Gastrocnemius medialis (tissue), 4 donors: Measurements from ENCODE around the gene UNC13D.

Experiments used
- CTCF ChIP-seq, 5 experiments: fragments of 450-650 bp in 3 of 5; fragments of 200-600 bp in 2 of 5; sonication (generic) in 2 of 5; IDR thresholded peaks in 4 of 5; conservative IDR thresholded peaks in 1 of 5; 1 replicate in 4 of 5; 2 replicates in 1 of 5; pipeline ENCODE4 v1.5.1; 2016 to 2019; ENCODE audit warnings: antibody characterized with exemption in 5 of 5, mild to moderate bottlenecking in 3 of 5, moderate library complexity in 3 of 5
- POLR2A ChIP-seq, 2 donors: fragments of 450-650 bp; IDR thresholded peaks; one replicate each; pipeline ENCODE4 v1.6.1; 2017; ENCODE audit warnings: antibody characterized with exemption in 2 of 2, mild to moderate bottlenecking in 2 of 2, moderate library complexity in 2 of 2

GRCh38 chr17:75812096-75813013, 31.8 kb downstream of the UNC13D start:
- TF ChIP-seq CTCF (IDR thresholded peaks at IDR 0.05 in 4 of 5, conservative IDR thresholded peaks at IDR 0.05 in 1 of 5), result no peak
- no peak for TF ChIP-seq POLR2A (IDR thresholded peaks at IDR 0.05)
